Ovary (tissue), 9 donors: ENCODE measurements around the gene RPUSD4. TPM values are rescaled to one million over a fixed set of nuclear protein-coding genes. Genes with fewer than 3 reads are reported as not detected.

ENCODE experiments used
- DNase-seq, 5 donors: peaks; one replicate each; pipeline ENCODE4 v3.0.0-alpha.2; 2019 to 2020
- H3K27ac ChIP-seq, 2 donors: fragments of 200-600 bp; one replicate each; pipeline versions ENCODE4 v1.5.1 to v1.8.0; 2019 to 2022
- H3K27me3 ChIP-seq: fragments of 200-600 bp; one replicate; pipeline ENCODE4 v1.8.0; 2022
- H3K36me3 ChIP-seq: fragments of 200-600 bp; sonication (generic); one replicate; pipeline ENCODE4 v1.5.1; 2019
- H3K4me1 ChIP-seq: one replicate; pipeline ENCODE4 v1.8.1; 2013; ENCODE audit warnings: mild to moderate bottlenecking, moderate library complexity; ENCODE audit not compliant: insufficient read depth
- H3K4me3 ChIP-seq: fragments of 200-600 bp; sonication (generic); one replicate; pipeline ENCODE4 v1.5.1; 2017
- H3K9me3 ChIP-seq, 2 donors: fragments of 200-600 bp in 1 of 2; sonication (generic) in 1 of 2; one replicate each; pipeline versions ENCODE4 v1.5.1 to v1.8.1; 2013 to 2019; ENCODE audit warnings: mild to moderate bottlenecking in 1 of 2, moderate library complexity in 1 of 2
- CTCF ChIP-seq, 3 donors: fragments of 450-650 bp in 2 of 3; fragments of 200-600 bp in 1 of 3; IDR thresholded peaks; one replicate each; pipeline versions ENCODE4 v1.5.1 to v1.8.0; 2016 to 2022; ENCODE audit warnings: antibody characterized with exemption in 3 of 3, mild to moderate bottlenecking in 1 of 3
- EP300 ChIP-seq: sonication (generic); formaldehyde crosslinking; IDR thresholded peaks from one replicate; pipeline ENCODE4 v1.6.1; 2017; ENCODE audit warnings: antibody characterized with exemption
- POLR2A ChIP-seq: fragments of 450-650 bp; IDR thresholded peaks from one replicate; pipeline ENCODE4 v1.6.1; 2017; ENCODE audit warnings: antibody characterized with exemption, mild to moderate bottlenecking, moderate library complexity
- WGBS, 3 donors: extraction: QIAGEN DNeasy Blood & Tissue Kit in 1 of 3; methylation state at CpG; one replicate each; pipeline versions ENCODE4 v1.1.5 to v1.1.7; 2013 to 2017; 5-methylcytosine and 5-hydroxymethylcytosine counted together
- intact Hi-C, 4 donors: fragments of 100-400 bp; cut with DNase I; formaldehyde crosslinking; loops; one replicate each; pipeline versions ENCODE4 v1.11.0 to v1.15.1; 2022 to 2023
- polyA plus RNA-seq, 2 donors: library from polyadenylated mRNA; stranded (reverse); fragments of 200-250 nt in 1 of 2; fragments of 350-450 nt in 1 of 2; fragmentation: Illumina TruSeq in 1 of 2; extraction: RNeasy Lipid Tissue Mini Kit (QIAGEN cat#74804) in 1 of 2; gene quantifications; one replicate each; pipeline ENCODE4 v1.2.3, GENCODE V29; 2013 to 2014
- total RNA-seq, 7 donors: library from RNA; depleted of rRNA in 2 of 7; stranded (reverse); fragments of >200 nt in 2 of 7; fragmentation: NEBNext Ultra II Directional in 3 of 7; extraction: Animal tissue kit (Norgen Biotek cat#: 25700) in 3 of 7; gene quantifications; one replicate each; pipeline versions ENCODE4 v1.1.0 to v1.2.4, GENCODE V29; 2016 to 2023
- donor health status: DM: no; HTN: no; CAD: no; lungs with moderate emphysema.
- donor health status: DM: no; HTN: no; CAD: no.
- donor health status: Bipolar disorder and iron deficiency.
- donor health status: DM: yes; HTN: yes; CAD: no.
- donor health status: DM: no; HTN: no; CAD: no.
- donor health status: DM: yes; HTN: yes; CAD: no.

RPUSD4 gene
- total and polyA plus RNA-seq, 9 donors = 18.2 to 30.3 (median 26.2) TPM

- no peaks in the 10 kb centered on the region for H3K27me3 ChIP-seq
- H3K27ac ChIP-seq = peak overlapping the region in 1 of 2 donors; percentile 22
- no peak for TF ChIP-seq EP300
- TF ChIP-seq CTCF (IDR thresholded peaks at IDR 0.05) = no peak
- no peak for TF ChIP-seq POLR2A
- WGBS, 3 donors = 70 to 82% (median 78%) methylated on average over 7 of the region's 7 CpGs
- H3K9me3 ChIP-seq = no peaks in the 10 kb centered on the region
- H3K4me1 ChIP-seq = no peaks in the 10 kb centered on the region
- no peak for DNase-seq
- no peak overlapping the region for H3K4me3 ChIP-seq
- intact Hi-C loops = loop anchor here in 3 of 4 donors (2.0 to 5.0 kb wide), 3 partner anchors 250 to 268 kb away; no protein-coding TSS in a partner anchor
- no peaks in the 10 kb centered on the region for H3K36me3 ChIP-seq
Observed at GRCh38 chr11:126192361-126192760, 19.1 kb downstream of the RPUSD4 start.

- Histone ChIP-seq H3K36me3 (no peaks in the 10 kb centered on the region), H3K27ac (no peak overlapping the region), H3K4me1 (no peaks in the 10 kb centered on the region), H3K9me3 (no peaks in the 10 kb centered on the region), H3K4me3 (no peak overlapping the region), H3K27me3 (no peaks in the 10 kb centered on the region)
- intact Hi-C loops = loop anchor here in 3 of 4 donors (2.0 to 5.0 kb wide), 3 partner anchors 249 to 267 kb away; no protein-coding TSS in a partner anchor
- TF ChIP-seq POLR2A (no peak), EP300 (no peak), CTCF (IDR thresholded peaks at IDR 0.05) (no peak)
- DNase-seq = no peak
- WGBS, 3 donors = 90 to 95% (median 94%) methylated on average over 11 of the region's 11 CpGs
Observed at GRCh38 chr11:126191379-126192073, 19.9 kb downstream of the RPUSD4 start.

GRCh38 chr11:126190792-126191191 lies 20.7 kb downstream of the RPUSD4 start:
- no peaks in the 10 kb centered on the region for H3K27me3 ChIP-seq
- no peaks in the 10 kb centered on the region for H3K9me3 ChIP-seq
- WGBS, 3 donors = 86 to 97% (median 93%) methylated on average over 14 of the region's 14 CpGs
- no peak overlapping the region for H3K4me3 ChIP-seq
- H3K36me3 ChIP-seq = no peaks in the 10 kb centered on the region
- intact Hi-C loops = loop anchor here in 2 of 4 donors (2.0 to 5.0 kb wide), 3 partner anchors 248 to 266 kb away; no protein-coding TSS in a partner anchor
- DNase-seq = no peak
- H3K27ac ChIP-seq = no peak overlapping the region
- peaks cover 2% of the 10 kb centered on the region for H3K4me1 ChIP-seq
- TF ChIP-seq CTCF (IDR thresholded peaks at IDR 0.05) (no peak), EP300 (no peak), POLR2A (no peak)

- intact Hi-C loops = no loop called here
- TF ChIP-seq POLR2A = no peak
- TF ChIP-seq EP300 = no peak
- no peak for TF ChIP-seq CTCF (IDR thresholded peaks at IDR 0.05)
- no peak for DNase-seq
- H3K4me1 ChIP-seq = peaks cover 2% of the 10 kb centered on the region
- H3K27ac ChIP-seq = no peak overlapping the region
- H3K36me3 ChIP-seq = no peaks in the 10 kb centered on the region
- no peak overlapping the region for H3K4me3 ChIP-seq
- H3K27me3 ChIP-seq = no peaks in the 10 kb centered on the region
- H3K9me3 ChIP-seq = no peaks in the 10 kb centered on the region
- WGBS, 3 donors = 88 to 91% (median 89%) methylated on average over 22 of the region's 22 CpGs
Observed at GRCh38 chr11:126189109-126189929, 22.1 kb downstream of the RPUSD4 start.
